WI38 (cell line): Measurements from ENCODE around the gene THEM4.
"Not testable (repeated sequence)": the region's sequence is repeated elsewhere in the genome, so short reads cannot be mapped to it uniquely, and the experiment has no call there.

Experiments
- H3K4me3 ChIP-seq: 2 replicates; pipeline ENCODE4 v1.5.1; 2011; ENCODE audit warnings: low read depth, mild to moderate bottlenecking, control low read depth, low read length
- CTCF ChIP-seq: IDR thresholded peaks from 2 replicates; pipeline ENCODE4 v1.5.1; 2012; ENCODE audit warnings: low read depth, mild to moderate bottlenecking, control low read depth, low read length

Gene THEM4

DNA sequence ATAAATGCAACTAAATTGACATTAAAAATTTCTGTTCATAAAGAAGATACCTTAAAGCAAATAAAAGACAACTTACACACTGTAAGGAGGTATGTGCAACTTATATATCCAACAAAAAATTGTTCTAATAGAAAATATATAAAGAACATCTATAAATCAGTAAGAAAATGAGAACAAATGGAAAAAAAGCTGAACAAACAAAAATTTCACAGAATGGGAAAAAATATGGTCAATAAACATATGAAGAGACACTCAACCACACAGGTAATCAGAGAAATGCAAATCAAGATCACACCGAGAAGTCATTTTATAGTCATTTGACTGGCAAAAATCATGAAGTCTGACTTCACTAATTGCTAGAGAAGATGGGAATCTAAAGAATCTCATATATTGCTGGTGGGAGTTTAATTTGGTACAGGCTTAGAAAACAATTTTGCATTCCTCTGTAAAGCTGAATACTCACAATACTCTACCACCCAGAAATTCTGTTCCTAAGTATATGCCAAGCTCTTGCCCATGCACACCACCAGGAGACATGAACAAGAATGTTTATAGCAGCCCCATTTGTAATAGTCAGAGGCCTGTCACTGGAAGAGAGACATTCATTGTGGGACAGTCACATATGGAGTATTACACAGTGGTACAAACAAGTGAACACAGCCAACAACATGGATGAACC, 33.8 kb downstream of the THEM4 start:
- H3K4me3 ChIP-seq: no peak overlapping the region
- TF ChIP-seq CTCF: no peak

DNA sequence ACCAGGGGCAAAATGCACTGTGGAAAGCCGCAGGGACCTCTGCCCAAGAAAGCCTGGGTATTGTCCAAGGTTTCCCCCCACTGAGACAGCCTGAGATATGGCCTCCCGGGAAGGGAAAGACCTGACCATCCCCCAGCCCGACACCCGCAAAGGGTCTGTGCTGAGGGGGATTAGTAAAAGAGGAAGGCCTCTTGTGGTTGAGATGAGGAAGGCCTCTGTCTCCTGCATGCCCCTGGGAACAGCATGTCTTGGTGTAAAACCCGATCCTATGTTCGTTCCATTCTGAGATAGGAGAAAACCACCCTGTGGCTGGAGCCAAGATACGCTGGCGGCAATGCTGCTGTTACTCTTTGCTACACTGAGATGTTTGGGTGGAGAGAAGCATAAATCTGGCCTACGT, 36.5 kb downstream of the THEM4 start:
- H3K4me3 ChIP-seq: not testable (repeated sequence)

- TF ChIP-seq CTCF: no peak
- no peak overlapping the region for H3K4me3 ChIP-seq
Observed at GRCh38 chr1:151871284-151872030, 37.9 kb downstream of the THEM4 start.

GRCh38 chr1:151868486-151868885, 40.8 kb downstream of the THEM4 start:
- H3K4me3 ChIP-seq: no peak overlapping the region
- TF ChIP-seq CTCF: no peak

- H3K4me3 ChIP-seq: no peak overlapping the region
- no peak for TF ChIP-seq CTCF
Observed at GRCh38 chr1:151867765-151868411, 41.4 kb downstream of the THEM4 start.

- no peak for TF ChIP-seq CTCF
- H3K4me3 ChIP-seq: no peak overlapping the region
Observed at GRCh38 chr1:151867321-151867720, 42.0 kb downstream of the THEM4 start.

DNA sequence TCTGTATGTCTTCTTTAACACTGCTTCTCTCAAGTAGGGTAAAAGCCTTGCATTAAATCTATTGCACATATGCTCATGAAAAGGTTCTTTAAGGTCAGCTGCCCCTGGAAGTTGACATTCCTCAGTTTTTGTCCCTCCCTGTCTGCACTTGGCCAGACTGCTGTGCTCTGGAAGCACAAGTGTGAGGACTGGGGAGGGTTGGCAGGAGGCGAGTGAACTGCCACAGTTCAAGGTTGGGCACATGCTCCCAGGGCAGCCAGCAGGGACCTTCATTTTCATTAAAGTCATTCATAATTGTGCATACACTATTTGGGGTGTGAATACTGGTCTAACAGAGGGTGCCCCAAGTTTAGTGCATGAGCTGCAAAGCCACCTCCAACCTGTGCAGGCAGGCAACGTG, 44.9 kb downstream of the THEM4 start:
- no peak for TF ChIP-seq CTCF
- H3K4me3 ChIP-seq: no peak overlapping the region
